HAP-1 (cell line): ENCODE data around the gene ABHD3.
A peak's percentile ranks its signal among the peaks of the same experiment; 100 is the strongest.
"Not testable (repeated sequence)": the region's sequence is repeated elsewhere in the genome, so short reads cannot be mapped to it uniquely, and the experiment has no call there.

Source experiments
- DNase-seq, 2 experiments: peaks; one replicate each; pipeline ENCODE4 v3.0.0-alpha.2; 2016 to 2020; ENCODE audit warnings: low spot score in 2 of 2
- H3K27me3 ChIP-seq: fragments of 250-450 bp; sonication (Bioruptor Pico); 2 replicates; pipeline ENCODE4 v1.5.1; 2020; ENCODE audit warnings: low read depth, mild to moderate bottlenecking, moderate library complexity
- H3K36me3 ChIP-seq: fragments of 250-450 bp; sonication (Bioruptor Pico); replicated peaks from 2 replicates; pipeline ENCODE4 v1.5.1; 2020; ENCODE audit warnings: mild to moderate bottlenecking
- H3K4me1 ChIP-seq: fragments of 250-450 bp; sonication (Bioruptor Pico); 2 replicates; pipeline ENCODE4 v1.5.1; 2020; ENCODE audit warnings: mild to moderate bottlenecking
- H3K4me3 ChIP-seq: fragments of 250-450 bp; sonication (Bioruptor Pico); 2 replicates; pipeline ENCODE4 v1.5.1; 2020; ENCODE audit warnings: mild to moderate bottlenecking, moderate library complexity
- H3K9me3 ChIP-seq: fragments of 250-450 bp; sonication (Bioruptor Pico); 2 replicates; pipeline ENCODE4 v1.5.1; 2020; ENCODE audit warnings: mild to moderate bottlenecking, moderate library complexity
- in situ Hi-C: fragments of 300-500 bp; cut with MboI; formaldehyde crosslinking; loops from 3 replicates; pipeline ENCODE4 v1.14.3; 2020; ENCODE audit warnings: low sequenced_read_pairs, inconsistent platforms, mixed read lengths

ABHD3 gene

DNA sequence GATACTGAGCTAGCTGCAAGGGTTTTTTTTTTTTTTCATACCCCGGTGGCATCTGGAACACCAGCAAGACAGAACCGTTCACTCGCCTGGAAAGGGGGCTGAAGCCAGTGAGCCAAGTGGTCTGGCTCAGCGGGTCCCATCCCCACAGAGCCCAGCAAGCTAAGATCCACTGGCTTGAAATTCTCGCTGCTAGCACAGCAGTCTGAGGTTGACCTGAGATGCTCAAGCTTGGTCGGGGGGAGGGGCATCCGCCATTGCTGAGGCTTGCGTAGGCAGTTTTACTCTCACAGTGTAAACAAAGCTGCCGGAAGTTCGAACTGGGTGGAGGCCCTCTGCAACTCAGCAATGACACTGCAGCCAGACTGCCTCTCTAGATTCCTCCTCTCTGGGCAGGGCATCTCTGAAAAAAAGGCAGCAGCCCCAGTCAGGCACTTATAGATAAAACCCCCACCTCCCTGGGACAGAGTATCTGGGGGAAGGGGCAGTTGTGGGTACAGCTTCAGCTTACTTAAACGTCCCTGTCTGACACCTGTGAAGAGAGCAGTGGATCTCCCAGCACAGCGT is 31.0 kb upstream of the ABHD3 start:
- peaks cover 6% of the 10 kb centered on the region for H3K4me1 ChIP-seq
- H3K27me3 ChIP-seq, result no peaks in the 10 kb centered on the region
- H3K36me3 ChIP-seq, result no peaks in the 10 kb centered on the region
- H3K4me3 ChIP-seq, result no peak overlapping the region
- in situ Hi-C loops, result loop anchor here (25.0 kb wide), 1 partner anchor 473 kb away; no protein-coding TSS in a partner anchor
- no peak for DNase-seq
- H3K9me3 ChIP-seq, result peaks cover 3% of the 10 kb centered on the region; the same call in 1 of the 2 replicates

DNA sequence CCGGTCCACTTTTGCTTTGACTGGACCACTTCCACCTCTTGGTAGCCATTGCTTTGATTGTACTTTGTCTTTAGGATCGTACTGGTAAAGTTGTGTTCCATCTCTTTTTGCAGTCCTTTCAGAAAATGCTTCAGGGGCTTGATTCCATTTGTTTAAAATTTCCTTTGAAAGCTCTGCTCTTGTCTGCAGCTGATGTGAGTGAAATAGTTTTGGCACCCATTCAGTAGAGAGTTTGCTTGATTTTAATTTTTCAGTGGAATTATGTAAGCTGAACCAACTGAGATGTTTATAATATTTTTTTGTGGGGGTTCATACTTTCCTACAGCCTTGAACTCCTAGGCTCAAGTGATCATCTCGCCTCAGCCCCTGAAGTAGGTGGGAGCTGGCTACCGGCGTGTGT is 28.4 kb upstream of the ABHD3 start:
- no peaks in the 10 kb centered on the region for H3K36me3 ChIP-seq
- in situ Hi-C loops, result loop anchor here (25.0 kb wide), 1 partner anchor 471 kb away; no protein-coding TSS in a partner anchor
- no peak for DNase-seq
- H3K4me3 ChIP-seq, result no peak overlapping the region
- H3K27me3 ChIP-seq, result no peaks in the 10 kb centered on the region
- H3K4me1 ChIP-seq, result no peaks in the 10 kb centered on the region
- peaks cover 3% of the 10 kb centered on the region; the same call in 1 of the 2 replicates for H3K9me3 ChIP-seq

DNA sequence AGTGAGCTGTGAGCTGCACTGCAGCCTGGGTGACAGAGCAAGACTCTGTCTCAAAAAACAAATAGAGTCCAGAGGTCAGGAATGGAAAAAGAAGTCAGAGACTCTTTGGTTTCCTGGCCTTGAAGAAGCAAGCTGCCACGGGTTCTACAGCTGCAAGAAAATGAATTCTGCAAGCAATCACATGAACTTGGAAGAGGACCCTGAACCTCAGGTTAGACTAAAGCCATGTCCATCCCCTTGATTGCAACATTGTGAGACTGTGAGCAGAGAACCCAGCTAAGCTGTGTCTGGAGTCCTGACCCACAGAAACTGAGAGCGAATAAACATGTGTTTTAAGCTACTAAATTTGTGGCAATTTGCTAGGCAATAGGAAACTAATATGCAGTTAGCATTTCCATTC is 23.1 kb upstream of the ABHD3 start:
- Histone ChIP-seq H3K36me3 (no peaks in the 10 kb centered on the region), H3K4me3 (no peak overlapping the region), H3K4me1 (no peaks in the 10 kb centered on the region), H3K27me3 (no peaks in the 10 kb centered on the region), H3K9me3 (no peaks in the 10 kb centered on the region)
- DNase-seq, result no peak
- in situ Hi-C loops, result loop anchor here (25.0 kb wide), 1 partner anchor 465 kb away; no protein-coding TSS in a partner anchor

DNA sequence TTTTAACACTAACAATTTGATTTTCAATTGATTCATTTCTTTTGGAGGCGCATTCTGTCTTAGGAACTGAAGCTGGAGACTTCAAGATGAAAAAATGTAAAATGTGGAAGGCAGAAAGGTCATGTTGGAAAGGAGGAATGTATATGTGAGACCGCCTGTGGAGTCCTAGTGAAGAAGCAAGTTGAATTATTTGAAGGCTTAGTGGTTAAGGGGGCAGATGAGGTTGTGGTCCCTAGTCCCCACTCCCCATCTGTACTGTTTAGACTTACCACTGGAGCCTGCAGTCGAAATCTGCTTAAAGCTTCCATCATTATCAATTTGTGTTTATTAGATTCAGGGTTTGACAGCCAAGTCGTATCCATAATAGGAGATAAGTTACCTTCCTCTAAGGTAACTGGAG is 20.6 kb upstream of the ABHD3 start:
- Histone ChIP-seq H3K4me3 (no peak overlapping the region), H3K4me1 (no peaks in the 10 kb centered on the region), H3K36me3 (no peaks in the 10 kb centered on the region), H3K9me3 (no peaks in the 10 kb centered on the region), H3K27me3 (no peaks in the 10 kb centered on the region)
- no peak for DNase-seq
- in situ Hi-C loops, result loop anchor here (25.0 kb wide), 1 partner anchor 463 kb away; no protein-coding TSS in a partner anchor

DNA sequence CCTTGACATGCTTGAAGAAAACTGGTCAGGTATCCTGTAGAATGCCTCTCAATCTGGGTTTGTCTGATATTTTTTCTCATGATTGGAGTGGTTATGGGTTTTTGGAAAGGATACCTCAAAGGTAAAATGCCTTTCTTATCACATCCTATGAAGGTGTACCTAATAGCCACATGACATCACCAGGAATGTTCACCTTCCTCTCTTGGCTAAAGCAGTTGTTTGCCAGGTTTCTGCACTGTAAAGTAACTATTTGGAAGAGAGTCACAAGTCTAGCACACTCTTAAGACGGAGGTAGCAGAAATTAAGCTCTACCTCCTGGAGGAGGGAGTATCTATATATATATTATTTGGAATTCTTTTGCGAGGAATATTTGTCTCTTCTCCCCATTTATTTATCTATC is 18.1 kb upstream of the ABHD3 start:
- Histone ChIP-seq H3K9me3 (no peaks in the 10 kb centered on the region), H3K4me3 (no peak overlapping the region), H3K4me1 (no peaks in the 10 kb centered on the region), H3K36me3 (no peaks in the 10 kb centered on the region), H3K27me3 (no peaks in the 10 kb centered on the region)
- in situ Hi-C loops, result no loop called here
- no peak for DNase-seq

DNA sequence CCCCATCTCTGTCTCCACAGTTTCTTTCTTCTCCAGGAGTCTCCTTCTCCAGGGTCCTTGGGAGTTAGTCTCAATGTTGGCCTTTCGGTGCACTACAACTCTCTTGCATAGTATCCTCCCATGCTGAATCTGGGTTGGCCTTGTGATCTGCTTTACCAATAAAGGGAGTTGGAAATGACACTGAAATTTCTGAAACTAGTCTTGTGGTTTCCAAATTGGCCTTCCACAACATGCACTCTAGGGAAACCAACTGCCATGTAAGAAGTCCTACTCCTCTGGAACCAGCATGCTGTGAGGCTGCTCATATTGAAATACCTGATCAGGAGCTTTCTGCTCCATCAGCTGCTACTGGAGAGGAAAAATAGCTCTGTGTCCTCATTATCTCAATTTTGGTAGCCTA is 9.9 kb upstream of the ABHD3 start:
- Histone ChIP-seq H3K4me1 (no peaks in the 10 kb centered on the region), H3K27me3 (no peaks in the 10 kb centered on the region), H3K36me3 (no peaks in the 10 kb centered on the region), H3K9me3 (no peaks in the 10 kb centered on the region), H3K4me3 (no peak overlapping the region)
- no peak for DNase-seq
- in situ Hi-C loops, result no loop called here

DNA sequence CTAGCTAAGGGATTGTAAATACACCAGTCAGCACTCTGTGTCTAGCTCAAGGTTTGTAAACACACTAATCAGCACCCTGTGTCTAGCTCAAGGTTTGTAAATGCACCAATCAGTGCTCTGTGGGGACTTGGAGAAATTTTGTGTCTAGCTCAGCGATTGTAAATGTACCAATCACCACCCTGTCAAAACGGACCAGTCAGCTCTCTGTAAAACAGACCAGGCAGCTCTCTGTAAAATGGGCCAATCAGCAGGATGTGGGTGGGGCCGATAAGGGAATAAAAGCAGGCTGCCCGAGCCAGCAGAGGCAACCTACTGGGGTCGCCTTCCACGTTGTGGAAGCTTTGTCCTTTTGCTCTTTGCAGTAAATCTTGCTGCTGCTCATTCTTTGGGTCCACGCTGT is 2.6 kb upstream of the ABHD3 start:
- H3K4me1 ChIP-seq, H3K36me3 ChIP-seq, H3K4me3 ChIP-seq, DNase-seq, H3K9me3 ChIP-seq, H3K27me3 ChIP-seq, in situ Hi-C loops: not testable (repeated sequence)

DNA sequence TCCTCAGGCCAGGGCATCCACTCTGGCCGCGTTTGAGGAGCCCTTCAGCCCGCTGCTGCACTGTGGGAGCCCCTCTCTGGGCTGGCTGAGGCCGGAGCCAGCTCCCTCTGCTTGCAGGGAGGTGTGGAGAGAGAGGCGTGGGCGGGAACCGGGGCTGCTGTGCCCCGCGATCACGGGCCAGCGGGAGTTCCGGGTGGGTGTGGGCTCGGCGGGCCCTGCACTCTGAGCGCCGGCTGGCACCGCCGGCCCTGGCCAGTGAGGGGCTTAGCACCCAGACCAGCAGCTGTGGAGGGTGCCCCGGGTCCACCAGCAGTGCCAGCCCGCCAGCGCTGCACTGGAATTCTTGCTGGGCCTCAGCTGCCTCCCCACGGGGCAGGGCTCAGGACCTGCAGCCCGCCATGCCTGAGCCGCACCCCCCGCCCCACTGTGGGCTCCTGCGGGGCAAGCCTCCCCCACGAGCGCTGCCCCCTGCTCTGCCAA is 1.9 kb upstream of the ABHD3 start:
- H3K27me3 ChIP-seq, result no peaks in the 10 kb centered on the region
- H3K36me3 ChIP-seq, result 0 out of 2 replicates have a peak, but pooled peaks cover 4% of the 10 kb centered on the region
- in situ Hi-C loops, result no loop called here
- peaks cover 8% of the 10 kb centered on the region for H3K4me1 ChIP-seq
- H3K9me3 ChIP-seq, result no peaks in the 10 kb centered on the region
- DNase-seq, result no peak
- no peak overlapping the region for H3K4me3 ChIP-seq

DNA sequence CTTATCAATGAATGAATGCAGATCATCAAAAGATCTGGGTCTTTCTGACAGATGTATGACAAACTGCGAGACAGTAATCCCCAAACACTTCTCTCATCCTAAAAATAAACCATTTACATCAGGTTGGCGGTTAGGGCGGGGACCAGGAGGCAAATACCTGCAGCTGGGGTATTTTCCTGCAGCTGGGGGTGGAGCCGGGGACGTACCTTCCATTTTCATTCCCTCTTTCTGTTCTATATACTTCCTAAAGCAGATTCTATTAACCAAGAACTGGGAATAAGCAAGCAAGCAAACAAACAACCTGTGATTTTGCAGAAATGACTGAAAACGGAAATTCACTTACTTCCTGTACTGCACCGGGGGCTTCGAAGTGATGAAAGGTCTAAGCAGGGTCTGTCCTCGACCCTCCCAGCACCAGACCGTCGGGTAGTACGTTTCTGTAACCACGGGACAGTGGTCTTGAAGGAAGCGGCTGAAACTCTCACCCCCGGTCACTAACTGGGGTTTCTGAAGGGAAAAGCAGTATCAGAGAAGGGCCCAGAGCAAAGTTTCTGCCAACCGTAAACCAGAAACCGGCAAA is 1.2 kb downstream of the ABHD3 start:
- H3K27me3 ChIP-seq, result no peaks in the 10 kb centered on the region
- DNase-seq, result peak; percentile 21 to 39
- in situ Hi-C loops, result no loop called here

DNA sequence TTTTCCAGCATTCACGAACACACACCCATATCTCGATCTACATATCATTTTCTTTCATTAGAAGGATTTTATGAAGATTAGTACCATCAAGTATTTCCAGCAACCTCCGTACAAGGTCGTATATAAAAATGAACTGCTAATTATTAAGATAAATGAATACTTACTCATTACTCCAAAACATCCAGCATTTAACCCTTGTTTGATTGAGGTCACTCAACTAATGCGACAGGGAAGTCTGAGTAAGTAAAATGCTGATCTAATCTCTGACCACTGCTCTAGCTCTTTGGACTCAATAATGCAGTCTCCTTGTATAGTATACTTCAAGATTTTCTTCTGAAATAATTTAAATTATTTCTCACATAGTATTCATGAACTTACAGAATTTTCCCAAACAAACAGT is 2.0 kb downstream of the ABHD3 start:
- Histone ChIP-seq H3K4me1 (peaks cover 8% of the 10 kb centered on the region), H3K27me3 (no peaks in the 10 kb centered on the region), H3K4me3 (no peak overlapping the region), H3K9me3 (no peaks in the 10 kb centered on the region), H3K36me3 (peaks cover 10% of the 10 kb centered on the region)
- no peak for DNase-seq
- in situ Hi-C loops, result no loop called here

More for the DNA sequence above, 1.2 kb downstream of the ABHD3 start:
- peaks cover 10% of the 10 kb centered on the region; the same call in 1 of the 2 replicates for H3K36me3 ChIP-seq
- H3K4me1 ChIP-seq, result peaks cover 8% of the 10 kb centered on the region
- H3K4me3 ChIP-seq, result peak overlapping the region; percentile 57
- no peaks in the 10 kb centered on the region for H3K9me3 ChIP-seq

DNA sequence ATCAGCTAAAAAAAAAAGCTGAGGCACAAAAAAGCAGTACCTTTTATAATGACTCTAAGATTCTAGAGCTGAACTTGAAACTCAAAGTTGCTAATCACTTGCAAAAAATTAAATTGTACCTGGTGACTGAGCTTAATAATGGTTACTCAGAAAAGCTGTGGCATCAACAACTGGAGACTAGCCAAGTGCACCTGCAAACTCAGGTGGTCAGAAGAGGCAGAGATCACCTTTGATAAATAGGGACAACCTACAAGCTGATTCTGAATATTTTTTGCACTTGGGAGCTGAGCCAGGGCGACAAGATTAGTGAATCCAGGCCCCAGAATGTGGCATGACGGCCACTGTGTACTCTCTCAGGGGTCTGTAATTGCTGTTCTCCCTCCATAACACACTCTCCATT is 3.0 kb downstream of the ABHD3 start:
- Histone ChIP-seq H3K4me3 (no peak overlapping the region), H3K9me3 (no peaks in the 10 kb centered on the region), H3K36me3 (peaks cover 10% of the 10 kb centered on the region), H3K27me3 (no peaks in the 10 kb centered on the region), H3K4me1 (peaks cover 8% of the 10 kb centered on the region)
- no peak for DNase-seq
- in situ Hi-C loops, result no loop called here

DNA sequence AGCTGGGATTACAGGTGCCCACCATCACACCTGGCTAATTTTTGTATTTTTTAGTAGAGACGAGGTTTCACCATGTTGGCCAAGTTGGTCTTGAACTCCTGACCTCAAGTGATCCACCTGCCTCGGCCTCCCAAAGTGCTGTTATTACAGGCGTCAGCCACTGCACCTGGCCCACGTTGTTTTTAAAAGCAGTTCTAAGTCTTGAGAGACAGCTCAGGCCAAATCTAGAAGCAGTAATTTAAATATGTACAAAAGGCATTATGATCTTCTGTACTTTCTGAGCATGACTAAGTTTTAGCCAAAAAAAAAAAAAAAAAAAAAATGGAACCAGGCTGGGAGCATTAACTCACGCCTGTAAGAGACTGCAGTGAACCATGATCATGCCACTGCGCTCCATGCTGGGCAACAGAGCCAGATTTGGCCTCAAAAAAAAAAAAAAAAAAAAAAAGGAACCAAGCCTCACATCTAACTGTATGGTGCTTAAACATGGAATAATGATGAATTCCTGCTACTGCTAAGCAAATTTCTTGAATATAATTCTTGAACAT is 4.0 kb downstream of the ABHD3 start:
- DNase-seq, result no peak
- Histone ChIP-seq H3K27me3 (no peaks in the 10 kb centered on the region), H3K36me3 (peaks cover 10% of the 10 kb centered on the region), H3K4me3 (no peak overlapping the region), H3K4me1 (peaks cover 8% of the 10 kb centered on the region), H3K9me3 (no peaks in the 10 kb centered on the region)
- in situ Hi-C loops, result no loop called here

DNA sequence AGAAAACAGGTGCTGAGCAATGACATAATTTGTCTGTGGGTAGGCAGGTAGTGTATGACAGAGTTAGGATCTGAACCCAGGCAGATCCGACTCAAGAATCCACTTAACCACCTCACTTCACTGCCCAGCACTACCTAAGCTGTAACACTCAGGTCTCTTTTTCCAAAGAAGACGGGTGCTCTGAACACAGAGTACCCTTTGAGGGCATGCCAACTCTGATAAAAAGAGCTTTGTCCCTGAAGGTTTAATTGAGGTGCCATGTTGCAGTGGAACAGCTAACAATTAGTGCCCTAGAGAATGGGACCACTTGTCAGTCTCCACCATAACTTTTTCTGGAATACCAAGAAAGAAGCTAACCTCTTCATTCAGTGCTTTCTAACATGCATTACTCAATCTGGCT is 11.3 kb downstream of the ABHD3 start:
- in situ Hi-C loops, result no loop called here
- Histone ChIP-seq H3K9me3 (no peaks in the 10 kb centered on the region; the same call in none of the 2 replicates), H3K4me1 (no peaks in the 10 kb centered on the region), H3K4me3 (no peak overlapping the region), H3K36me3 (peaks cover 7% of the 10 kb centered on the region), H3K27me3 (no peaks in the 10 kb centered on the region)
- no peak for DNase-seq

DNA sequence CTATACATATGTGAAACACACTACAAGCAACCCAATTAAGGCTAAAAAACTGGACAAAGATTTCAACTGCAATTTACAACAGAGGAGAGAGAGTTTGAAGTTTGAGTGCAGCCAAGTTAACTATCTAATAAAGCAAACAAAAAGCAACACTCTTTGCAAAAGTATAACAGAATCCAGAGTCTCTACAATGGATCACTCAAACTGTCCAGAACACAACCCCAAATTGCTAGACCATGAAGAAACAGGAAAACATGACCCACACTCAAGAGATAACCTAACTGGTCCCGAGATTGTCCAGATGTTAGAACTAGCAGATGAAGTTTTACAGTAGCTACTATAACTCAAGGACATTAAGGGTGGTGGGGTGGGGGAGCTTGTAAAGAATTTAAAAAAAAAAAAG is 14.8 kb downstream of the ABHD3 start:
- no peak overlapping the region for H3K4me3 ChIP-seq
- no peaks in the 10 kb centered on the region for H3K27me3 ChIP-seq
- H3K4me1 ChIP-seq, result peaks cover 19% of the 10 kb centered on the region
- DNase-seq, result no peak
- in situ Hi-C loops, result no loop called here
- peaks cover 7% of the 10 kb centered on the region for H3K36me3 ChIP-seq
- H3K9me3 ChIP-seq, result no peaks in the 10 kb centered on the region; the same call in none of the 2 replicates
